Progenitor cell of endocrine pancreas (in vitro differentiated cells): ENCODE results near the gene PTGIR. TPM values are rescaled to one million over a fixed set of nuclear protein-coding genes. Genes with fewer than 3 reads are reported as not detected.
A peak's percentile ranks its signal among the peaks of the same experiment; 100 is the strongest.

Experiments used
- DNase-seq: peaks from one replicate; pipeline ENCODE4 v3.0.0; 2021; ENCODE audit warnings: low spot score; ENCODE audit not compliant: unreplicated experiment
- H3K27ac Mint-ChIP-seq: 2 replicates; pipeline ENCODE4 v1.8.0; 2021; ENCODE audit warnings: mild to moderate bottlenecking, moderate library complexity, mixed read lengths
- H3K27me3 Mint-ChIP-seq: 2 replicates; pipeline ENCODE4 v1.8.0; 2021; ENCODE audit warnings: mixed read lengths
- H3K36me3 Mint-ChIP-seq: 2 replicates; pipeline ENCODE4 v1.8.0; 2022; ENCODE audit warnings: mixed read lengths; ENCODE audit not compliant: insufficient read depth
- H3K4me1 Mint-ChIP-seq: 2 replicates; pipeline ENCODE4 v1.8.0; 2021; ENCODE audit warnings: low read depth, mixed read lengths
- H3K4me3 Mint-ChIP-seq: 2 replicates; pipeline ENCODE4 v1.8.0; 2021; ENCODE audit warnings: low read depth, mild to moderate bottlenecking, moderate library complexity, mixed read lengths
- H3K9me3 Mint-ChIP-seq: 2 replicates; pipeline ENCODE4 v1.8.0; 2021; ENCODE audit warnings: low read depth, mixed read lengths
- total RNA-seq: library from RNA; stranded (reverse); gene quantifications from 2 replicates; pipeline ENCODE4 v1.2.1, GENCODE V29; 2021
- TF ChIP-seq, protein P1 (sequence below): fragments of 200-600 bp; sonication (generic); IDR thresholded peaks from one replicate; pipeline ENCODE4 v1.5.0; 2021; ENCODE audit warnings: antibody characterized with exemption, mild to moderate bottlenecking; ENCODE audit not compliant: unreplicated experiment

The PTGIR gene
- total RNA-seq, 1 donor from 2014 or later = not detected

DNA sequence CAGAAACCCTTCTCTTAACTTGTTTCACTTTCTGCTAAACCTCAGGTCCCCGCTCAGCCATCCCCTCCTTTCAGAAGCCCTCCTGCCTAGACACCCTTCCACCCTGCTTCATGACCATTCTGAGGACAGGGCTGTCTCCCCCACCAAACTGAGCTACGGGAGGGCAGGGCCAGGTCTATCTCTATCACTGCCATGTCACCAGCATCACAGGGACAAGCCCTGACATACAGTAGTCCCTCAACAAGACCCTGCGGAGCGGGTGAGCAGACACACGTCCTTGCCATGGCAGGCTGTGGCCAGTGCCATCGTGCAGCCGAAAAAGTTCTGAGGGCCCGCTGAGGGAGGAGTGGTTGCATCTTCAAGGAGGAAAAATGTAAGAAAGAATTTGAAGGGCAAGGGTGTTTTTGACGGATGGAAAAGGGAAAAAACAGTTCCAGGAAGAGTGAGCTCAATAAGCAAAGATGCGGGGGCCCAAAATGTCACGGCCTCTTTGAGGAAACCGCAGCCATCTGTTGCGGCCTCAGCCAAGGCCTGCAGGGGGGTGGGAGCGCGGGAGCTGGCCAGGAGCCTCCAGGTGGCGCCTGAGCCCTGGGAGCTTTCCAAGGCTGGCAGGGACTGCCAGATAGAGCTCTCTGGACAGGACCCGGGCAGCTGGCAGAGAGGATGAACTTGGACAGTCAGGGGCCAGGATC lies 8.1 kb downstream of the PTGIR start:
- TF ChIP-seq, protein P1, sequence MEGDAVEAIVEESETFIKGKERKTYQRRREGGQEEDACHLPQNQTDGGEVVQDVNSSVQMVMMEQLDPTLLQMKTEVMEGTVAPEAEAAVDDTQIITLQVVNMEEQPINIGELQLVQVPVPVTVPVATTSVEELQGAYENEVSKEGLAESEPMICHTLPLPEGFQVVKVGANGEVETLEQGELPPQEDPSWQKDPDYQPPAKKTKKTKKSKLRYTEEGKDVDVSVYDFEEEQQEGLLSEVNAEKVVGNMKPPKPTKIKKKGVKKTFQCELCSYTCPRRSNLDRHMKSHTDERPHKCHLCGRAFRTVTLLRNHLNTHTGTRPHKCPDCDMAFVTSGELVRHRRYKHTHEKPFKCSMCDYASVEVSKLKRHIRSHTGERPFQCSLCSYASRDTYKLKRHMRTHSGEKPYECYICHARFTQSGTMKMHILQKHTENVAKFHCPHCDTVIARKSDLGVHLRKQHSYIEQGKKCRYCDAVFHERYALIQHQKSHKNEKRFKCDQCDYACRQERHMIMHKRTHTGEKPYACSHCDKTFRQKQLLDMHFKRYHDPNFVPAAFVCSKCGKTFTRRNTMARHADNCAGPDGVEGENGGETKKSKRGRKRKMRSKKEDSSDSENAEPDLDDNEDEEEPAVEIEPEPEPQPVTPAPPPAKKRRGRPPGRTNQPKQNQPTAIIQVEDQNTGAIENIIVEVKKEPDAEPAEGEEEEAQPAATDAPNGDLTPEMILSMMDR = peak; percentile 60
- no peaks in the 10 kb centered on the region for H3K36me3 Mint-ChIP-seq
- no peak overlapping the region for H3K4me3 Mint-ChIP-seq
- H3K27me3 Mint-ChIP-seq = peaks cover 18% of the 10 kb centered on the region
- no peak for DNase-seq
- peaks cover 2% of the 10 kb centered on the region for H3K4me1 Mint-ChIP-seq
- H3K27ac Mint-ChIP-seq = peak overlapping the region; percentile 42
- H3K9me3 Mint-ChIP-seq = no peaks in the 10 kb centered on the region

DNA sequence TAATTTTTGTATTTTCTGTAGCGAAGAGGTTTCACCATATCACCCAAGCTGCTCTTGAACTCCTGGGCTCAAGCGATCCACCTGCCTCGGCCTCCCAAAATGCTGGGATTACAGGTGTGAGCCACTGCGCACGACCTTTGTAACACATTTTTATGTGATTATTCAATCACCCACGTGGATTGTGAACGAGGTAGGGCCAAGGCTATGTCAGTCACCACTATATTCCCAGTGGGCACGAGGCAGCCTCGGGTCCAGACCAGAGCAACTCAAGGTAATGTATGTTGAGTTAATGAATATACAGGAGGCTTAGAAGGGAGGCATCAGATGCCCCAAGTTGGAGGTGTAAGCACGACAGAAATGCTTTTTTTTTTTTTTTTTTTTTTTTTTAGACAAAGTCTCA lies 8.9 kb downstream of the PTGIR start:
- TF ChIP-seq, protein P1 = no peak
- Mint-ChIP-seq H3K27ac (no peak overlapping the region), H3K36me3 (peaks cover under 1% of the 10 kb centered on the region), H3K4me3 (no peak overlapping the region), H3K4me1 (peaks cover 2% of the 10 kb centered on the region), H3K27me3 (peaks cover 12% of the 10 kb centered on the region), H3K9me3 (no peaks in the 10 kb centered on the region)
- DNase-seq = no peak

DNA sequence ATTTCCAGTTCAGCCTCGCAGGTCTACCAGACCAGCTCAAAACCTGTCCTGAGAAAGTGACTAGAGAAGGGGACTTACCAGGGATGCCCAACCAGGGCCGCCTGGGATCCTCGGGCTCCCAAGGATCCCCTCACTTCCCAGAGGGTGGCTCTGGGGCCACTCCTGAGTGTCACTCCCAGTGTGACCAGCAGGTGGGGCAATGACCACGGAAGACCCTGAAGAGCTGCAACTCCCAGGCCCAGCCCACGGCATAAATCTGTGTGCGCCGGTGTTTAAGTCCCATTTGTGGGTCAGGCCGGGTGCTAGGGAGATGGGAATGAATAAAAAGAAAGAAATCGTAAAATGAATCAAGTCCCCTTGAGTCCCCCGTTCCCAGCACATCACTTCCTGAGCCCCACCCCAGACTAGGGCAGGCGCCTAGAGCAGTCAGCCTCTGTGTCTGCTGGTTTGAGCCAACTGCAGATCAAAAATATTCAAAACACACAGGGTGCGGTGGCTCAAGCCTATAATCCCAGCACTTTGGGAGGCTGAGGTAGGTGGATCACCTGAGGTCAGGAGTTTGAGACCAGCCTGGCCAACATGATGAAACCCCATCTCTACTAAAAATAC lies 10.7 kb downstream of the PTGIR start:
- peak; percentile 82 for DNase-seq
- TF ChIP-seq, protein P1 = peak; percentile 89
- Mint-ChIP-seq H3K4me1 (peaks cover 1% of the 10 kb centered on the region), H3K27ac (peak overlapping the region; percentile 45), H3K9me3 (no peaks in the 10 kb centered on the region), H3K36me3 (peaks cover 5% of the 10 kb centered on the region), H3K4me3 (no peak overlapping the region), H3K27me3 (peaks cover 10% of the 10 kb centered on the region)

DNA sequence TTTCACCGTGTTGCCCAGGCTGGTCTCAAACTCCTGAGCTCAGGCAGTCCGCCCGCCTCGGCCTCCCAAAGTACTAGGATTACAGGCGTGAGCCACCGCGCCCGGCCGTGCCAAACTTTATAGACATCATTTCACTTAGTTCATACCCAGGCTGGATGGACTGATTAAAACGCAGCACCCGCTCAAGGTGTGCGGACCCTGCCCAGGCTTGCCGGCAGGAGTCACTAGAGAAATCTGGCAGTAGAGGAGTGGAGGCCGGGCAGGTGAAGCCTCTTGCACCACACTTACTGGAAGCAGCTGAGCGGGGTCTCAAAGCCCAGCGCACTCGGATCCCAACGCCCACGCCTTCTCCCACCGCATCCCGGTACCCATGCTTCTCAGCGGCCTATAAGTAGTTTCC lies 11.4 kb downstream of the PTGIR start:
- Mint-ChIP-seq H3K27me3 (peaks cover 10% of the 10 kb centered on the region), H3K36me3 (peaks cover 7% of the 10 kb centered on the region), H3K4me3 (no peak overlapping the region), H3K9me3 (no peaks in the 10 kb centered on the region), H3K27ac (no peak overlapping the region), H3K4me1 (peaks cover 1% of the 10 kb centered on the region)
- DNase-seq = no peak
- TF ChIP-seq, protein P1 = no peak

DNA sequence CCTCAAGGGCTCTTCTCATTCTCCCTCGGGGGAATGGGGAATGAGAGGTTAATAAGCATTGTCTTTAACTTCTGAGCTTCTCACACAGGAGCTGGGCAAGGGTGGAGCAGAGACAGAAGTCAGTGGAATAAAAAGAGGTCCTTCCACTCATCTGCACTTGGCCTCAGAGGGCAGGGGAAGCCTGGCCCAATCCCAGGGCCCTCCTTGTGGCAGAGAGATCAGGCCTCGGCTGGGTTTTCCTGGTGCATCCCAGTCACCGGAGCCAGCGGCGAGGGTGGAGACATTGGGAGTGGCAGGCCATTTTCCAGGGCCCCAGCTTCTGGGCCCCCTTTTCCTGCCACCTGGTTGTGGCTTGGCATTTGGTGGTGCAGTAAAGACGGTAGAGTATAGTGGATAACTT lies 13.1 kb downstream of the PTGIR start:
- Mint-ChIP-seq H3K27me3 (peaks cover 9% of the 10 kb centered on the region), H3K9me3 (no peaks in the 10 kb centered on the region), H3K4me3 (no peak overlapping the region), H3K36me3 (peaks cover 14% of the 10 kb centered on the region), H3K4me1 (peaks cover 1% of the 10 kb centered on the region), H3K27ac (no peak overlapping the region)
- TF ChIP-seq, protein P1 = no peak
- no peak for DNase-seq
